HG02588 (cell line): ENCODE data around the gene CDC42SE2.

Experiments
- ATAC-seq: cut with Tn5 transposase; IDR thresholded peaks from one replicate; pipeline ENCODE4 v1.9.1; 2021; ENCODE audit warnings: mild to moderate bottlenecking, moderate library complexity; ENCODE audit not compliant: unreplicated experiment

The CDC42SE2 gene

GRCh38 chr5:131423056-131423455 lies 159.2 kb downstream of the CDC42SE2 start:
- ATAC-seq: no peak

DNA sequence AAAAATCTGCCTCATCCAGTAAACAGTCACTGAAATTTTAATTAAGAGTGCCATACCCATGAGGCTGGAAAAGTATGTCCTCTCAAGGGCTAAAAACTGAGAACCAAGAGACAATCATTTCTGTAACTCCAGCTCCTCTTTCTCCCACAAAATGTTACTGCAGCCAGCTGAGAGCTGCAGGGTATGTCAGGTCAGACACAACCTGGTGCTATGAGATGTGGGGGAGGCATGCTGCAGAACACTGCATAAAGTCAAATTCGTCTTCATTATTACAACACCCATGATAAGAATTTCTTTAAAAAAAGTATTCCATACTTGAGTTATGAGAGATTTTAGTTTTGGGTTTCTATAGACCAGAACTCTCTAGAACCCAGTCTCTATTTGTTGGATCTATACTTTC lies 162.2 kb downstream of the CDC42SE2 start:
- no peak for ATAC-seq

- no peak for ATAC-seq
Observed at GRCh38 chr5:131430794-131431193, 166.9 kb downstream of the CDC42SE2 start.

DNA sequence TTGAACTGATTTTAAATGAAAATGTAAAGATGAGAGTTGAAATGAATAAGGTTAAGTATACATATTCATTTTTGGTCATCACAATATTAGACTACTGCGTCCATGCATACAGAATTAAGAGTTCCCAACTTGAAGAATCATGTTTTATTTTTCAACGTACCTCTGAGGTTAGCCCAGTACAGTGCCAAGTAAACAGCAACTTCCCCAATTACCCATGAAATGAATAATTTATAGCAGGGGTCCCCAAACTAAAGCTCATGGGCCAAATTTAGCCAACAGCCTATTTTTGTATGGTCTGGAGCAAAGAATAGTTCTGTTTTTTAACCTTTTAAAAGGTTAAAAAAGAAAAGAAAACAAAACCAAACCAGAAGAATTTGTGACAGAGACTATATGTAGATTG lies 167.9 kb downstream of the CDC42SE2 start:
- no peak for ATAC-seq

DNA sequence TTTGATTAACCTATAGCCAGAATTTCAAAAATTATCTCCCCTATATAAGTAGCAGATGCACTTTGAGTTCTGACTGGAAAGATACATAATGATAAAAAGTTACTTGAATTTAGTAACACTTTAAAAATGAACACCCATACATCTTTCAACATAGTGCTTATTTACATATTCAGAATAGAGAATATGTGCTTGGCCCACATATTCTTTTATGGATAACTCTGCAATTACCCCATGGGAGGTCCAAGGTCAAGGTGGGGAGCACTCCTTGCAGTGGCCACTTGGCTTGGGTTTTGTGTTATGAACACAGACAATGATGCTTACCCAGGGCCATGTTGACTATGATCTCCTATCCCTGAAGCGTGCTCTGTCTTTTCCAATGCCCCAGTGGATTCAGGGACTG lies 169.3 kb downstream of the CDC42SE2 start:
- no peak for ATAC-seq

DNA sequence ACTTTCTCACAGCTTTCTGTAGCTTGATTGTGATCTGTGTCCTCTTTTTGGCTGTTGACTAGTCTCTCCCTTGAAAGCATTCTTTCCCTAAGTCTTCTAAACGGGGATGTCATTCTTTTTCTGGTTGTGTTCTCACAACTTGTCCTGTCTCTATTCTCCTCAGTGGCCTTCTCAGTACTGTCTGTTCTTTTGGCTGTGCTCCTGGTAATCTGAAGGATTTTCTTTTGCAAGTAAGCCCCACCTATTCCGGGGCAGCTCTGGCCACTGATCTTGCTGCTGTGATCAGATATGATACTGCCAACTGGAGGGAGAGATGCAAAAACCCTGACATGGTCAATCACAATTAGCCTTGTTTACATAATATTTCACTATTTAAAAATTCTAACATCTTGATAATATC lies 172.2 kb downstream of the CDC42SE2 start:
- ATAC-seq: no peak

DNA sequence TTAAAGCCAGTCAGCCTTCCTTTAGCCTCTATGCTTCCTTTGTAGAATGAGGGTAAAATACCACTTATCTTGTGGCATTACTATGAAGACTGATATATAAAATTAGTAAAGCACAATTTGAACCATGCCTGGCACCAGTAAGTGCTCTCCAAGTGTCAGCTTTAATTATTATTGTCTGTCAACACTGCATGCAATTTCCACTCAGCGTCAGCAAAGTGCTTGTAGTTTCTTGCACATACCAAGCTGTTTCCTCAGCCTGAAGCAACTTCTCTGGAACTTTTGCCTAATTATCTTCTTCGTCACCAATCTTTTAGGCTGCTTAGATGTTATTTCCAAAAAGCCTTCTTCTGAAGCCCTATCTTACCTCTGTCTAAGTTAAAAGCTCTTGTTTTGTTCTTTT lies 177.3 kb downstream of the CDC42SE2 start:
- no peak for ATAC-seq
